GM12872 (cell line): ENCODE data around the gene ARL15.

Experiments used
- TF ChIP-seq, protein P1 (sequence below): IDR thresholded peaks from 3 replicates; pipeline ENCODE4 v1.5.1; 2011; ENCODE audit warnings: low read depth, mild to moderate bottlenecking, low read length, moderate library complexity; ENCODE audit not compliant: insufficient read depth

ARL15 gene

DNA sequence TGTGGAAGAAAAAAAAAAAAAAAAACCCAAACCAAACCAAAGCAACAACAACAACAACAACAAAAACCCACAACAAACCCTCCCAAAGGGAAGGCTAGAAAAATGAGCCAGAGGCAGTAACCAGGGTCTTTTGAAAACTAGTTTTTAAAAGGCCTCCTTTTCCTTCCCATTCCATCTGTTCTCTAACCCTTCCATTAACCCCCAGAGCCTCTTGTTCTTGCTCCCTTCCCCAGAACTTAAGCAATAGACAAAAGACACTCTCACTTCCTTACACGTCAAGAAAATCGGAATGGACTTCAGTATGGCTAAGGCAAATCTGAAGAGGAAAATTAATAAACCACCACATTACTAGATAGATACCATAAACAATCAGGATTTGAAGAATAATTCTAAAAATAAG, 292.8 kb downstream of the ARL15 start:
- TF ChIP-seq, protein P1, sequence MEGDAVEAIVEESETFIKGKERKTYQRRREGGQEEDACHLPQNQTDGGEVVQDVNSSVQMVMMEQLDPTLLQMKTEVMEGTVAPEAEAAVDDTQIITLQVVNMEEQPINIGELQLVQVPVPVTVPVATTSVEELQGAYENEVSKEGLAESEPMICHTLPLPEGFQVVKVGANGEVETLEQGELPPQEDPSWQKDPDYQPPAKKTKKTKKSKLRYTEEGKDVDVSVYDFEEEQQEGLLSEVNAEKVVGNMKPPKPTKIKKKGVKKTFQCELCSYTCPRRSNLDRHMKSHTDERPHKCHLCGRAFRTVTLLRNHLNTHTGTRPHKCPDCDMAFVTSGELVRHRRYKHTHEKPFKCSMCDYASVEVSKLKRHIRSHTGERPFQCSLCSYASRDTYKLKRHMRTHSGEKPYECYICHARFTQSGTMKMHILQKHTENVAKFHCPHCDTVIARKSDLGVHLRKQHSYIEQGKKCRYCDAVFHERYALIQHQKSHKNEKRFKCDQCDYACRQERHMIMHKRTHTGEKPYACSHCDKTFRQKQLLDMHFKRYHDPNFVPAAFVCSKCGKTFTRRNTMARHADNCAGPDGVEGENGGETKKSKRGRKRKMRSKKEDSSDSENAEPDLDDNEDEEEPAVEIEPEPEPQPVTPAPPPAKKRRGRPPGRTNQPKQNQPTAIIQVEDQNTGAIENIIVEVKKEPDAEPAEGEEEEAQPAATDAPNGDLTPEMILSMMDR, result no peak

DNA sequence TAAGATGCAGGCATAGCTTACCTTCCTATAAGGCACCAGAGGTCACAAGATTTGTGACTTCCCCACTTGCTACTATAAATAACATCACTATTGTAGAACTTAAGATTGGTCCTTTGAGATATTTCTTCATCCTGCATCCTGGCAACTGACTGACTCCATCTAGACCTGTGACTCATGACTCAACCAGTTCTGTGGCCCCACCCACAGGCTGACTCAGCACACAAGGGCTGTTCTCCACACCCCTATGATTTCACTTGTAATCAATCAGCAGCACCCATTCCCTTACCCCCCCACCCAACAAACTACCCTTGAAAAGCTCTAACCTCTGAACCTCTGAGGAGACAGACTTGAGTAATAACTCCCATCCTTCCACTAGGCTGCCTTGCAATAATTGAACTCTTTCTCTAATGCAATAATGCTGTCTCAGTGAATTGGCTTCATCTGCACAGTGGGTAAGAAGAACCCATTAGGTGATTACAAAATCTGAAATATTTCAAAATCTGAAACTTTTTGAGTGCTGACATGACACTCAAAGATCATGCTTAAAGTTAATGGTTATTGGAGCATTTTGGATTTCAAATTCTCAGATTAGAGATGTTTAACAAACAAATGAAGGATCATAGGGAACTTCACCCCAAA, 296.7 kb downstream of the ARL15 start:
- TF ChIP-seq, protein P1, result no peak

DNA sequence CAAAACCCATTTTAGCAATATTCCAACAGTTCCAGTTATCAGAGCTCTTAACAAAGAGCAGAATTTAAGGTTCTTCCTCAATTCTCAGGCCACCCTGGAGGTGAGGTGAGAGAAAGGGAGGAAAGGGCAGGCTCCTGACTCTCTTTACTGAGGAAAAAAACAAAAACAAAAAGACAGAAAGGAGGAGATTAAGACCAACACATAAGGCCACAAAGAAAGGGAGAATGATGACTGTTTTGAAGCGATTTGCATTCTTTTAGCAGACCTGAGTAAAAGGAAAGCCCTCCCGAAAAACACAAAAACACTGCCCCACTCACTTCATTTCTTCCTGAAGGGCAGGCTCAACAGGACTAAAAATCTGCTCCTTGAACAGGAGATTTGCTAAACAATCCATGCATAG, 300.5 kb downstream of the ARL15 start:
- TF ChIP-seq, protein P1, result no peak

DNA sequence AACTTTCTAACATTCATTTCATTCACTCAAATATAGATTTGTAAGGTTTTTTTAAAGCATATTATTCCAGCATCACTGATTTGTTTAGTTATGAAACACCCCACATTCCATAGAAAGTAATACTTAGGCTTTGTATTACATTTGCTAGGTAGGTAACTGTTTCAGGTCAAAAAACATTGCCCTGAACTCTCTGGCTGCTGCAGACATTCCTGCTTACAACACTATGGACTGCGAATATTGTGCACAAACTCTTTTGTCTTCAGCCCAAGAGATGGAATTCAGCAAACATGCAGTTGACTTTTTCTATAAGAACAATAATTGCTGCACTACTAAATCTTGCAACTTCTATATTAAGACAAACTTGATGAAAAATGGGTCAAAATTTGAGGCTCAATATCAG, 301.0 kb downstream of the ARL15 start:
- TF ChIP-seq, protein P1, result no peak

DNA sequence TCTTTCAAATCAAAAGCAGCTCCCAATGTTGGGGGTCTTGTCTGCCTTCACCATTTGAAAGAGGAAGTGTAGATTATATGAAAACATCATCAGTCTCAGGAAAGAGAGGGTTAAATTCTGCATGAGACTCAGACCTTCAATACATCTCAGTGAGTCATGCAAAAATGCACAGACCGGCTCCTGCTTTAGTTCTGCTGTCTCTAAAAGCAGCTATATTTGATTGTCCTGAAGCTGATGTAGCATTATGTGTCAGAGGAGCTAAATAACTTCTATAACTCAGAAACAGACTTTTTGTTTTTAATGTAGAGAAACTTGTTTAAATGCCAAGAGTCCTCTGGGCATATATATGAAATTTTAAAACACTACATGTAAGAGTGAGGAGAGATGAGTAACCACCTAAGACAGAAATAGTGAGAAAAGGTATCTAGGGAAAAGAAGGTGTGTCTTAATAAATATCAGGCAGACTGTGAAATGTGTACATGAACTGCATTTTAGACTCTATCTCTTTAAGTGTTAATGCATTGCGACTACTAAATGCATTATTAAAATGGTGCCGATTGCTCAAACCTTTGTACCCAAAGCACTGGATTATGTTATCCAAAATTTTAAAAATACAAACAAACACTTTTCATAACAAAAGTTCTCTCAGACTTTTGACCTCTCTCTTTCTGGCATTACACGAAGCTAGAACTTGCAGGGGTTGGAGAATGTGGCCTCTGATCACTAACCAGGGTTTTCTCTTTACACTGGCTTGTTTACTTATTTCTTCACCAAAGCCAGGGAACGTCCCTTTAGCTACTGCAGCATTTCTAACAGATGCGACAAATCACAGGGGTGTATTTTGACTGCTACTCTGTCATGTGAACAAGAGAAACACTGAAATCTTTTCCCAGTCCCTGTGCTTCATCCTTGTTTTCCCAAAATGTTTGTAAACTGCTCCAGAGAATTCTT, 302.3 kb downstream of the ARL15 start:
- TF ChIP-seq, protein P1, result no peak

DNA sequence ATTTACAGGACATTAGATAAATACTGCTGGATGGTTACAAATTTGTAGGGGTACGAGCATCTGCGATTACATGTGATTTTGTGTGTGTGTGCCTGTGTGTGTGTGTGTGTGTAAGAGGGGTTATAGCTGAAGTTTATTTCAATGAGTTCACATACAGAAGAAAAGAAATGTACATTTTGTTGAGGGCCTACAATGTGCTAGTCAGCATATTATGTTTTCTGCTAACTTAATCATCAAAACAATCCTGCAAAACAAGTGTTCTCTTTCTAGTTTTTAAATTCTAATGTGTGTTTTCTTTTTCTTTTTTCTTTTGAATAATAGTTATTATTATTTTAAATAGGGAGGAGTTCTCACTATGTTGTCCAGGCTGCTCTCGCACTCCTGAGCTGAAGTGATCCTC, 305.7 kb downstream of the ARL15 start:
- TF ChIP-seq, protein P1, result no peak

DNA sequence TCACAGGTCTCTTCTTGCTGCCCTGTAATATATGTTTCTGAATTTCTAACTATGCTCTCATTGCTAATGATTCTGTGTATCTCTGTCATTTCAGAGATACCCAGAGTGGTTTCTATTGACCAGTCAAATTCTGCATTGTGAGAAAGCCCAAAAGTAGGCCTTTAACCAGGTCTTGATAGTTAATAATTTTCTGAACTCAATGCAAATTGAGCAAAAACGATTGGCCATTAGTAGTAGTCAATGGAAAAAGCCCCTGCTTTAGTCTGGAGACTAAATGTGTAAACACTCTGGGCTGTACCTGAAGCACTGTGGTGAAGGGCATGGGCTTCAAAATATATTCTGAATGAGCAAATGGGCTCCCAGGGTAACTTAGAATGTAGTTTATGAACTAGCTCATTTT, 307.6 kb downstream of the ARL15 start:
- TF ChIP-seq, protein P1, result no peak
